Fibroblast of mammary gland (primary cell): ENCODE measurements around the gene GBE1.

Source experiments
- DNase-seq: peaks from one replicate; pipeline ENCODE4 v3.0.0-alpha.2; 2010; ENCODE audit warnings: low read depth
- H3K4me3 ChIP-seq: 2 replicates; pipeline ENCODE4 v1.5.1; 2011; ENCODE audit warnings: low read depth, mild to moderate bottlenecking, low read length, moderate library complexity; ENCODE audit not compliant: control insufficient read depth
- TF ChIP-seq, protein P1 (sequence below): conservative IDR thresholded peaks from 2 replicates; pipeline ENCODE4 v1.5.1; 2011; ENCODE audit warnings: low read depth, low read length, inconsistent platforms; ENCODE audit not compliant: control insufficient read depth, insufficient read depth

The GBE1 gene

DNA sequence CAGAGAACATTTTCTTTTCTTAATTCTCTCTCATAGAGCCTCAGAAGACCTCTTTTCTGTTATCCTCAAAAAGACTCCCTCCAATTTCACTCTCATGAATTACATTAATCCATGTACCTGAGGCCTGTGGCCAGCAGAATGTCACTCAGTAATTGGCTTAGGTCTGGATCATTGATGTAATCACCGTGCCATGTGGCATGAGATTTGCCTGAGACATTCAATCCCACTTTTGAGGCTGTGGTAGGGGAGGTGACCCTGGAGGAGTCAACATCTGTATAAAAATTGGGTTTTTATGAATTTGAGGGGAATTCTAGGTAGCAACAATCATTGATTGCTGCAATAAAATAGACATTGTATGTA, 295.3 kb downstream of the GBE1 start:
- TF ChIP-seq, protein P1, sequence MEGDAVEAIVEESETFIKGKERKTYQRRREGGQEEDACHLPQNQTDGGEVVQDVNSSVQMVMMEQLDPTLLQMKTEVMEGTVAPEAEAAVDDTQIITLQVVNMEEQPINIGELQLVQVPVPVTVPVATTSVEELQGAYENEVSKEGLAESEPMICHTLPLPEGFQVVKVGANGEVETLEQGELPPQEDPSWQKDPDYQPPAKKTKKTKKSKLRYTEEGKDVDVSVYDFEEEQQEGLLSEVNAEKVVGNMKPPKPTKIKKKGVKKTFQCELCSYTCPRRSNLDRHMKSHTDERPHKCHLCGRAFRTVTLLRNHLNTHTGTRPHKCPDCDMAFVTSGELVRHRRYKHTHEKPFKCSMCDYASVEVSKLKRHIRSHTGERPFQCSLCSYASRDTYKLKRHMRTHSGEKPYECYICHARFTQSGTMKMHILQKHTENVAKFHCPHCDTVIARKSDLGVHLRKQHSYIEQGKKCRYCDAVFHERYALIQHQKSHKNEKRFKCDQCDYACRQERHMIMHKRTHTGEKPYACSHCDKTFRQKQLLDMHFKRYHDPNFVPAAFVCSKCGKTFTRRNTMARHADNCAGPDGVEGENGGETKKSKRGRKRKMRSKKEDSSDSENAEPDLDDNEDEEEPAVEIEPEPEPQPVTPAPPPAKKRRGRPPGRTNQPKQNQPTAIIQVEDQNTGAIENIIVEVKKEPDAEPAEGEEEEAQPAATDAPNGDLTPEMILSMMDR: no peak
- no peak overlapping the region for H3K4me3 ChIP-seq
- DNase-seq: no peak

DNA sequence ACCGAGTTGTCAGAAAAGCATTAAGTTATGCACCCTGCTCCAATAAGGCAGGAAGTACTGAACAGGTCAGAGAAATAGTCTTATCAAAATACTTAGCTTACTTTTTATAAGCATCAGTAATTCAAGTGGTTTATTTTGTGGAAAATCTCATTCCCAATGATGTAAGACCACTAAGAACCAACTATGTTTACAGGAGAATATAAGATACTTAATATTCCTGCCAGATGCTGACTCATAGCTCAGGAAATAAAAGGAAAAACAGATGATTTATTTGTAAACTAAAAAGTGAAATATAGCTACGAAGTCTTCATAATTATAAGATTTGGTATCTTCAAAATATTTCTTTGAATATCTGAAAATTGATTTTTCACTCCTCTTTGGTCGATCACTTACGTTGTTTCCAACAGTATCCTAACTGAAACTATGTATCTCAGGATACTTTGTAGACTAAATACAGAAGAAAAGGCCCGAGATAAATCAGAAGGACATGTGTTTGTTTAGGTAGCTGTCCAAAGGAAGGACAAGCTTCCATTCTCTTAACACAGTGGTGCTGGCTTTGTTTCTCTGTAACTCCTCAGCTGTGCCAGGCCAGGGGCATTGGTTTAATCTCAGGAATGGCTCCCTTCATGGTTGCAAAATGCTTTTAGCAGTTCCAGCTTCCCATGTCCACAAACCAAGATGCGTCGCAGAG, 295.8 kb downstream of the GBE1 start:
- peak; percentile 20 for DNase-seq
- no peak overlapping the region for H3K4me3 ChIP-seq

DNA sequence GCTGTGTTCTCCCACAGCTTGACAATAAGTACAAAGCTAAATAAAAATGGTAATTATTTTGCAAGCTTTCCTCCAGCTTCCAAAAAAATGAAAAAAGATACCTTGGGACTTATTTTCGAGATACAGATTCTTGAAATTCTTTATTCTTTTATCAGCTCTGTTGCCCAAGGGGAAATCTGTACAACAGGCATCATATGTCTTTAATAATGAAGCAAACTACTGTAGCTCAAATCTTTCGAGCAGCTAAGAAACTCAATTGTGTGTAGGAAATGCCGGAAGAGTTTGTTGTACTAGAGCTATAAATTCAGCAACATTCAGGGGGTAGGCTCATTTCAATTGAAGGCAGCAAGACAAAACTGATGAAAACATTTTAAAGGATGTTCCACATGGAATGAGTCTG, 297.7 kb downstream of the GBE1 start:
- H3K4me3 ChIP-seq: no peak overlapping the region
- TF ChIP-seq, protein P1: no peak
- no peak for DNase-seq

More for the DNA sequence above, 295.8 kb downstream of the GBE1 start:
- TF ChIP-seq, protein P1: no peak

DNA sequence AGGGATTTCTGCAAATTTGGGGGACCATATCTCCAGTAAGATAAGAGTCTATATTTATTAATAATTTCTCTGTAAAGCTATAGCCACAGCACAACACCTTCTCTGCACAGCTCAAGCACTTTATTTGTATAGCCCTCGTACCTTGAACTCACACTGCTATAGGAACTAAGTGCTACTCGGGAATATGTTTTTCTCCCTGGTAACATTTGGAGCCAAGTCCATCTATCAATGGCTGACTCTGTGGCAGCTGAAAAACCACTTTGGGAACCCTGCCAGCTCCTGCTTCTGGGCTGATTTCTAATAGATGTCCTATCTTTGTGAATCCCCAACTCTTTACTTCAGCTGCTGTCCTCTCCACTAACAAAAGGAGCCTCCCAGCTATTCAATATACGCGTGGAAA, 298.5 kb downstream of the GBE1 start:
- TF ChIP-seq, protein P1: no peak
- H3K4me3 ChIP-seq: no peak overlapping the region
- peak; percentile 20 for DNase-seq

DNA sequence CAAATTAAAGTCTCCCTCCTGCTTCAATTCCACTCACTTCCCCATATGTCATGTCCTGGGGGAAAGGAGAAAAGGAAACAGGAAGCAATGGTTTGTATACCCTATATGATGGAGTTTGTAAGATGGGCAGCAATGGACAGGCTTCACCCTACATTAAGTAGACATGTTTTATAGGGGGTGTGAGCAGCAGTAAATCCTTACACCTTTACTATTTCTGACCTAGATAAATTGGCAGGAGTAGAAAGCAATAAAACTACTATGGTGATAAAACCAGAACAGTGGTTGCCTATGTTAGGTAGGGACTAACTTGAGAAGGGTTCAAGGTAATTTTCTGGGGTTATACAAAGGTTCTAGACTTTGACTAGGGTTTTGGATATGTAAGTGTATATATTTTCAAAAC, 301.7 kb downstream of the GBE1 start:
- TF ChIP-seq, protein P1: no peak
- DNase-seq: no peak

DNA sequence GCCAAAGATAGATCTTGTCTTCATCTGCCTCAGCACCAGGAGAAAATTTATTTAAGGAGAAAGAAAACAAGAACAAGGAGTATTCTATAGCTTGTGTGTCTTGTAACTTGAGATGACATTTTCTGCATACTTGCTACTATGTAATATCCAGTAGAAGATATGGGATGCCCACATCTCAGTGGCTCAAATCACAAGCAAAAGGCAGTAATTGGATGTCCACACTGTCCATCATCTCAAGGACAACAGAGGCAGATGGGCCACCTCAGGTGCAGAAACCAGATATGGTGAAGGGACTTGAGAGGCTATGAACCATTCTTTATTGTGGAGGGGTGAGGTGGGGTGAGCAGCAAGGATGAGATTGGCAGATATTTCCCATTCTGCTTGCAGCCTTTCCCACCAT, 309.0 kb downstream of the GBE1 start:
- no peak overlapping the region for H3K4me3 ChIP-seq
- TF ChIP-seq, protein P1: no peak
- no peak for DNase-seq

More for the DNA sequence above, 301.7 kb downstream of the GBE1 start:
- H3K4me3 ChIP-seq: no peak overlapping the region
